Inferior parietal cortex (tissue), 1 donor: ENCODE data around the gene WDR90.

Experiments used
- DNase-seq: peaks from one replicate; pipeline ENCODE4 v3.0.0-alpha.2; 2016; ENCODE audit errors: extremely low spot score

The WDR90 gene

GRCh38 chr16:626787-627453 is 22.2 kb upstream of the WDR90 start:
- DNase-seq = peak; percentile 51

- DNase-seq = no peak
These were observed 21.5 kb upstream of the WDR90 start for GRCh38 chr16:627454-628239.

- DNase-seq = no peak
These were observed 20.7 kb upstream of the WDR90 start for GRCh38 chr16:628321-629061.

GRCh38 chr16:629185-629832 is 19.9 kb upstream of the WDR90 start:
- no peak for DNase-seq

- DNase-seq = no peak
These were observed 19.3 kb upstream of the WDR90 start for GRCh38 chr16:629833-630248.

- no peak for DNase-seq
These were observed 18.8 kb upstream of the WDR90 start for GRCh38 chr16:630249-630814.

- no peak for DNase-seq
These were observed 18.3 kb upstream of the WDR90 start, which contains the start of gene WFIKKN1 for GRCh38 chr16:630815-631405. Gene WFIKKN1, plus strand, starts transcription at chr16:630985. Its CDS starts 269 bp downstream, at chr16:631254.

GRCh38 chr16:631808-632358 is 17.3 kb upstream of the WDR90 start:
- DNase-seq = no peak

- no peak for DNase-seq
These were observed 16.5 kb upstream of the WDR90 start for GRCh38 chr16:632486-633335.

GRCh38 chr16:633336-634050 is 15.7 kb upstream of the WDR90 start:
- no peak for DNase-seq

GRCh38 chr16:634051-634670 is 15.0 kb upstream of the WDR90 start:
- no peak for DNase-seq

- no peak for DNase-seq
These were observed 14.2 kb upstream of the WDR90 start for GRCh38 chr16:634996-635395.

GRCh38 chr16:635573-636205 is 13.5 kb upstream of the WDR90 start:
- DNase-seq = no peak

GRCh38 chr16:636206-637080 is 12.7 kb upstream of the WDR90 start, which contains the start of gene METTL26:
Gene METTL26, minus strand, starts transcription at chr16:636305. Its CDS starts 15 bp downstream, at chr16:636290.
- peak; percentile 98 for DNase-seq

GRCh38 chr16:637081-638018 is 11.8 kb upstream of the WDR90 start:
- DNase-seq = no peak

GRCh38 chr16:638034-638543 is 11.1 kb upstream of the WDR90 start:
- no peak for DNase-seq
